MM.1S (cell line): ENCODE results near the gene TEX2.

ENCODE experiments used
- DNase-seq: peaks from one replicate; pipeline ENCODE4 v3.0.0-alpha.2; 2015
- H2AFZ ChIP-seq: fragments of 300-600 bp; sonication (generic); 2 replicates; pipeline ENCODE4 v1.6.0; 2016; ENCODE audit warnings: antibody characterized with exemption, low read length
- H3F3A ChIP-seq: fragments of 300-600 bp; sonication (generic); 2 replicates; pipeline ENCODE4 v1.6.1; 2016; ENCODE audit warnings: mild to moderate bottlenecking, antibody characterized with exemption, low read length, moderate library complexity, mixed read lengths; ENCODE audit not compliant: insufficient read depth
- H3K27ac ChIP-seq: fragments of 300-600 bp; sonication (generic); 2 replicates; pipeline ENCODE4 v1.5.1; 2016; ENCODE audit warnings: mild to moderate bottlenecking, low read length
- H3K27me3 ChIP-seq: fragments of 300-600 bp; sonication (generic); replicated peaks from 2 replicates; pipeline ENCODE4 v1.6.0; 2016; ENCODE audit warnings: low read length; ENCODE audit not compliant: insufficient read depth
- H3K36me3 ChIP-seq: fragments of 300-600 bp; sonication (generic); replicated peaks from 2 replicates; pipeline ENCODE4 v1.6.1; 2016; ENCODE audit warnings: mild to moderate bottlenecking, low read length, mixed read lengths; ENCODE audit not compliant: insufficient read depth
- H3K4me1 ChIP-seq: fragments of 300-600 bp; sonication (generic); 2 replicates; pipeline ENCODE4 v1.6.1; 2016; ENCODE audit warnings: low read length, mixed read lengths
- H3K4me2 ChIP-seq: fragments of 300-600 bp; sonication (generic); 2 replicates; pipeline ENCODE4 v1.6.0; 2016; ENCODE audit warnings: low read depth, low read length
- H3K4me3 ChIP-seq: fragments of 300-600 bp; sonication (generic); 2 replicates; pipeline ENCODE4 v1.5.1; 2016; ENCODE audit warnings: low read length, mixed read lengths
- H3K79me2 ChIP-seq: fragments of 300-600 bp; sonication (generic); 2 replicates; pipeline ENCODE4 v1.6.1; 2016; ENCODE audit warnings: mixed run types, low read length, mixed read lengths
- H3K9ac ChIP-seq: fragments of 300-600 bp; sonication (generic); 2 replicates; pipeline ENCODE4 v1.6.1; 2016; ENCODE audit warnings: low read length, mixed read lengths
- H3K9me2 ChIP-seq: fragments of 300-600 bp; sonication (generic); replicated peaks from 2 replicates; pipeline ENCODE4 v1.6.1; 2016; ENCODE audit warnings: mild to moderate bottlenecking, low read length, mixed read lengths; ENCODE audit not compliant: insufficient read depth
- H3K9me3 ChIP-seq: fragments of 300-600 bp; sonication (generic); replicated peaks from 2 replicates; pipeline ENCODE4 v1.6.1; 2016; ENCODE audit warnings: mild to moderate bottlenecking, low read length, mixed read lengths; ENCODE audit not compliant: insufficient read depth
- H4K20me1 ChIP-seq: fragments of 300-600 bp; sonication (generic); 2 replicates; pipeline ENCODE4 v1.6.1; 2016; ENCODE audit warnings: mild to moderate bottlenecking, low read length, moderate library complexity, mixed read lengths; ENCODE audit not compliant: insufficient read depth
- EZH2 ChIP-seq: fragments of 300-600 bp; sonication (generic); optimal IDR thresholded peaks from 2 replicates; pipeline ENCODE3; 2017; ENCODE audit warnings: low read depth, mild to moderate bottlenecking, antibody characterized with exemption, low read length, mixed read lengths
- EZH2phosphoT487 ChIP-seq: fragments of 300-600 bp; sonication (generic); IDR thresholded peaks from 2 replicates; pipeline ENCODE4 v1.6.1; 2018; ENCODE audit warnings: antibody characterized with exemption, low read length
- TF ChIP-seq, protein P1 (sequence below): fragments of 300-600 bp; sonication (generic); IDR thresholded peaks from 2 replicates; pipeline ENCODE4 v1.5.1; 2016; ENCODE audit warnings: antibody characterized with exemption, low read length, mixed read lengths

TEX2 gene

DNA sequence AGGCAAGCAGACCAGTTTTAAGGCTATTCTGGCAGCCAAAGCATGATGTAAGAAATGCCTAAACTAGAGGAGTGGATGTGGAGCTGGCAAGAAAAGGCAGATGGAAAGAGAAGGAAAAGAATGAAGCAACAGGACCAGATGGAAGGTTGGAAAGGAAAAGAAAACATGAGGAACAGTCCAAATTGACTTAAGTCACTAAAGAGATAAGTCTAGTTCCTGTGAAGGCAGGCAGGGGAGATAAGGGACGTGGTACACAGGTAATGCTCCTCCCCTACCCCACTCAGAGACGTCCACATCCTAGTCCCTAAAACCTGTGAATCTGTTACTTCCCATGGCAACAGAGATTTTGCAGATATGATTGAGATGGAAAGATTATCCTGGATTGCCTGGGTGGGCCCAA, 43.5 kb downstream of the TEX2 start:
- H3K9me2 ChIP-seq = no peaks in the 10 kb centered on the region
- H3K27ac ChIP-seq = no peak overlapping the region
- no peaks in the 10 kb centered on the region for H3K27me3 ChIP-seq
- H4K20me1 ChIP-seq = no peaks in the 10 kb centered on the region; the same call in 1 of the 2 replicates
- no peak overlapping the region for H3K4me3 ChIP-seq
- H3K36me3 ChIP-seq = no peaks in the 10 kb centered on the region
- no peaks in the 10 kb centered on the region for H3K9me3 ChIP-seq
- no peaks in the 10 kb centered on the region for H3F3A ChIP-seq
- H2AFZ ChIP-seq = no peak overlapping the region
- TF ChIP-seq EZH2phosphoT487 = no peak
- H3K79me2 ChIP-seq = peaks cover 80% of the 10 kb centered on the region
- no peak overlapping the region for H3K4me2 ChIP-seq
- DNase-seq = no peak
- no peaks in the 10 kb centered on the region for H3K4me1 ChIP-seq
- no peak overlapping the region for H3K9ac ChIP-seq

DNA sequence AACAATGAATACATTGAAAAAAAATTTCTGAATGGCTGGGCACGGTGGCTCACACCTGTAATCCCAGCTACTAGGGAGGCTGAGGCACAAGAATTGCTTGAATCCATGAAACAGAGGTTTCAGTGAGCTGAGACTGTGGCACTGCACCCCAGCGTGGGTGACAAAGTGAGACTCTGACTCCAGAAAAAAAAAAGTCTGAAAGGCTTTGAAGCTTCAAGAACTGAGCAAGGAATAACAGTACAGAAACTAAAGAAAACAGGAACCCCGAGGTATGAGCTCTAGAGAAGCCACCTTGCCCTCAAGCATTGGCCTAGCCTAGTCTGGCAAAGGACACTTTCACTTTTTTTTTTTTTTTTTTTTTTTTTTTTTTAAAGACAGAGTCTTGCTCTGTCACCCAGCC, 45.0 kb downstream of the TEX2 start:
- peak; percentile 13 for DNase-seq
- Histone ChIP-seq H3F3A (no peaks in the 10 kb centered on the region), H3K9ac (no peak overlapping the region), H3K27ac (no peak overlapping the region), H3K9me3 (no peaks in the 10 kb centered on the region), H3K4me3 (no peak overlapping the region), H3K4me1 (no peaks in the 10 kb centered on the region), H3K27me3 (no peaks in the 10 kb centered on the region), H2AFZ (no peak overlapping the region), H3K79me2 (peaks cover 72% of the 10 kb centered on the region), H3K36me3 (no peaks in the 10 kb centered on the region), H3K9me2 (no peaks in the 10 kb centered on the region), H3K4me2 (no peak overlapping the region), H4K20me1 (no peaks in the 10 kb centered on the region; the same call in 1 of the 2 replicates)
- no peak for TF ChIP-seq EZH2phosphoT487
- TF ChIP-seq EZH2 = no peak
- TF ChIP-seq, protein P1, sequence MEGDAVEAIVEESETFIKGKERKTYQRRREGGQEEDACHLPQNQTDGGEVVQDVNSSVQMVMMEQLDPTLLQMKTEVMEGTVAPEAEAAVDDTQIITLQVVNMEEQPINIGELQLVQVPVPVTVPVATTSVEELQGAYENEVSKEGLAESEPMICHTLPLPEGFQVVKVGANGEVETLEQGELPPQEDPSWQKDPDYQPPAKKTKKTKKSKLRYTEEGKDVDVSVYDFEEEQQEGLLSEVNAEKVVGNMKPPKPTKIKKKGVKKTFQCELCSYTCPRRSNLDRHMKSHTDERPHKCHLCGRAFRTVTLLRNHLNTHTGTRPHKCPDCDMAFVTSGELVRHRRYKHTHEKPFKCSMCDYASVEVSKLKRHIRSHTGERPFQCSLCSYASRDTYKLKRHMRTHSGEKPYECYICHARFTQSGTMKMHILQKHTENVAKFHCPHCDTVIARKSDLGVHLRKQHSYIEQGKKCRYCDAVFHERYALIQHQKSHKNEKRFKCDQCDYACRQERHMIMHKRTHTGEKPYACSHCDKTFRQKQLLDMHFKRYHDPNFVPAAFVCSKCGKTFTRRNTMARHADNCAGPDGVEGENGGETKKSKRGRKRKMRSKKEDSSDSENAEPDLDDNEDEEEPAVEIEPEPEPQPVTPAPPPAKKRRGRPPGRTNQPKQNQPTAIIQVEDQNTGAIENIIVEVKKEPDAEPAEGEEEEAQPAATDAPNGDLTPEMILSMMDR = no peak

DNA sequence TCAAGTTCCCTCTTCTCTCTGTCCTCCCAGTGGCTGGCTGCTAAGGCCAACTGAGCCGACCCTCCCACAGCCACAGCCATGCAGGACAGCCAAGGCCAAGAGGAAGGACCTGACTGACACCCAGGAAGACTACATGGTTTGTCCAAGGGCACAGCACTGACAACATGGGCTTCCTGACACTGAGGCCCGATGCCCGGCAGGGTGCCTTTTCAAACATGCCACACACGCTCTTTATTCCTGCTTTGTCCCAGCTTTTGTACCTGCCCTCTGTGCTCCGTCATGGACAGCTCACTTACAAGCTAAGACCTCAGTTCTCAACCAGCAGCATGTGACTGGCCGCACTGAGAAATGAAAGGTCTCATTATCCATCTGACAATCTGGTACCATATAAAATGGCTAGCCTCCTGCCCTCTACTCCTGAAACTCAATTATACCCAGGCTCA, 45.8 kb downstream of the TEX2 start:
- H3K9me3 ChIP-seq = no peaks in the 10 kb centered on the region
- no peak overlapping the region for H3K4me3 ChIP-seq
- no peaks in the 10 kb centered on the region for H3K27me3 ChIP-seq
- H3K27ac ChIP-seq = no peak overlapping the region
- no peaks in the 10 kb centered on the region for H3K4me1 ChIP-seq
- no peak overlapping the region for H3K4me2 ChIP-seq
- H2AFZ ChIP-seq = no peak overlapping the region
- no peaks in the 10 kb centered on the region for H3K36me3 ChIP-seq
- no peaks in the 10 kb centered on the region for H3K9me2 ChIP-seq
- H4K20me1 ChIP-seq = no peaks in the 10 kb centered on the region; the same call in 1 of the 2 replicates
- no peak for TF ChIP-seq EZH2
- TF ChIP-seq, protein P1 = no peak
- no peak for TF ChIP-seq EZH2phosphoT487
- peaks cover 69% of the 10 kb centered on the region for H3K79me2 ChIP-seq
- H3K9ac ChIP-seq = no peak overlapping the region
- no peaks in the 10 kb centered on the region for H3F3A ChIP-seq
- DNase-seq = no peak

DNA sequence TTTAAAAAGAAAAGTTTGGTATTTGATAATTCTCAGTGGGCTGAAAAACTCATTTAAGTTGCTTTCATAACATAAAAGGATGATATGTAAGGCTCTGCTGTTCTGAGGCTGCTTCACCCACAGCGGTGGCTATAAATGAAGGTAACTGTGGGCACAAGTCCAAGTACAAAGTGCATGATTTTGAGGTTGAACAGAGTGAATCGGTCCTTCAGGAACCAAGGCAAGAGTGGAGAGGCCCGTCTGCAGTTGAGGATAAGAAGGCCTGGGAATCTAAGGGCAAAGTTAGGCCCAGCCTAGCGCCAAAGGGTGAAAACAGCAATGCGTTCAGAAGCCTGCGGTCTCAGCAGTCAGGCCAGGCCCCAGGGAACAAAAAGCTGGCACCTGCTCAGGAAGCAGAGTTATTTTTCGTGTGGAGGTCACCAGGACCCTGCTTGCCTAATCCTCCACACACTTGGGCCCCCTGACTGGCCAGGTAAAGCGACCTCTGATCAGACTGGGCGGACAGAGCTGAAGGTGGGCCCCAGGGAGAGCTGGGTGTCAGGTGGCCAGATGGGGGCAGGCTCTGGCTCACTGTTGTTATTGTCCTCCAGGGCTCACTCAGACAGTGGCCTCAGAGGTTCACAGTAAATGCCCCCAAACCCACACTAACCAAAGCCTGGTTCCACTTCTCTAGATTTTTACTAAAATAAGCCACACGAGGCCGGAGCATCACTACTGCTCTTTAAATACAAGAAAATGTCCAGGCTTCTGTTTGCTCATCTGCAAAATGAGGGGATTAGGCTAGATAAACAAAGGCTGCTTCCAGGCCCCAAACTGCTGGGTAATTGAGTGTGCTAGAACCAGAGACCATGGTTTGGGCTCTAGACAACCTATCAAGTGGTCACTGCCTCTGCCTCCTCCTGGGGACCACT, 46.5 kb downstream of the TEX2 start:
- no peak for DNase-seq
- Histone ChIP-seq H3K4me3 (no peak overlapping the region), H3K9ac (no peak overlapping the region), H2AFZ (no peak overlapping the region), H3K27me3 (no peaks in the 10 kb centered on the region), H3K9me2 (no peaks in the 10 kb centered on the region), H4K20me1 (no peaks in the 10 kb centered on the region; the same call in 1 of the 2 replicates), H3K27ac (no peak overlapping the region), H3K36me3 (no peaks in the 10 kb centered on the region), H3K4me2 (no peak overlapping the region), H3K9me3 (no peaks in the 10 kb centered on the region), H3K79me2 (peaks cover 71% of the 10 kb centered on the region), H3K4me1 (no peaks in the 10 kb centered on the region), H3F3A (no peaks in the 10 kb centered on the region)
- no peak for TF ChIP-seq EZH2phosphoT487
- TF ChIP-seq EZH2 = no peak
- TF ChIP-seq, protein P1 = no peak
